ENCODE results near the gene RCAN1. TPM values are rescaled to one million over a fixed set of nuclear protein-coding genes. Genes with fewer than 3 reads are reported as not detected.

The RCAN1 gene
- total and polyA plus RNA-seq, 4 donors = 26.7 to 67.9 (median 46.7) TPM

- TF ChIP-seq RAD21 (IDR thresholded peaks at IDR 0.05) (no peak), YY1 (IDR thresholded peaks at IDR 0.05) (no peak), RXRA (IDR thresholded peaks at IDR 0.05) (no peak), GABPA (IDR thresholded peaks at IDR 0.05 in 1 of 2, conservative IDR thresholded peaks at IDR 0.05 in 1 of 2) (no peak), HNF4G (IDR thresholded peaks at IDR 0.05) (no peak), FOXA2 (IDR thresholded peaks at IDR 0.05) (no peak), HNF4A (conservative IDR thresholded peaks at IDR 0.05) (no peak), SP1 (IDR thresholded peaks at IDR 0.05) (no peak), REST (IDR thresholded peaks at IDR 0.05) (no peak), ZBTB33 (IDR thresholded peaks at IDR 0.05) (no peak), NR2F2 (IDR thresholded peaks at IDR 0.05) (no peak), TAF1 (conservative IDR thresholded peaks at IDR 0.05) (no peak), FOXA1 (IDR thresholded peaks at IDR 0.05) (no peak), EGR1 (IDR thresholded peaks at IDR 0.05; ENCODE audit: low read depth in 2 of 2) (no peak), JUND (IDR thresholded peaks at IDR 0.05) (no peak)
- TF ChIP-seq, protein P1, sequence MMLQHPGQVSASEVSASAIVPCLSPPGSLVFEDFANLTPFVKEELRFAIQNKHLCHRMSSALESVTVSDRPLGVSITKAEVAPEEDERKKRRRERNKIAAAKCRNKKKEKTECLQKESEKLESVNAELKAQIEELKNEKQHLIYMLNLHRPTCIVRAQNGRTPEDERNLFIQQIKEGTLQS (IDR thresholded peaks at IDR 0.05) = no peak
- TF ChIP-seq, protein P2, sequence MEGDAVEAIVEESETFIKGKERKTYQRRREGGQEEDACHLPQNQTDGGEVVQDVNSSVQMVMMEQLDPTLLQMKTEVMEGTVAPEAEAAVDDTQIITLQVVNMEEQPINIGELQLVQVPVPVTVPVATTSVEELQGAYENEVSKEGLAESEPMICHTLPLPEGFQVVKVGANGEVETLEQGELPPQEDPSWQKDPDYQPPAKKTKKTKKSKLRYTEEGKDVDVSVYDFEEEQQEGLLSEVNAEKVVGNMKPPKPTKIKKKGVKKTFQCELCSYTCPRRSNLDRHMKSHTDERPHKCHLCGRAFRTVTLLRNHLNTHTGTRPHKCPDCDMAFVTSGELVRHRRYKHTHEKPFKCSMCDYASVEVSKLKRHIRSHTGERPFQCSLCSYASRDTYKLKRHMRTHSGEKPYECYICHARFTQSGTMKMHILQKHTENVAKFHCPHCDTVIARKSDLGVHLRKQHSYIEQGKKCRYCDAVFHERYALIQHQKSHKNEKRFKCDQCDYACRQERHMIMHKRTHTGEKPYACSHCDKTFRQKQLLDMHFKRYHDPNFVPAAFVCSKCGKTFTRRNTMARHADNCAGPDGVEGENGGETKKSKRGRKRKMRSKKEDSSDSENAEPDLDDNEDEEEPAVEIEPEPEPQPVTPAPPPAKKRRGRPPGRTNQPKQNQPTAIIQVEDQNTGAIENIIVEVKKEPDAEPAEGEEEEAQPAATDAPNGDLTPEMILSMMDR (IDR thresholded peaks at IDR 0.05; ENCODE audit: low read depth, low read length, missing input control) = no peak
- TF ChIP-seq, protein P3, sequence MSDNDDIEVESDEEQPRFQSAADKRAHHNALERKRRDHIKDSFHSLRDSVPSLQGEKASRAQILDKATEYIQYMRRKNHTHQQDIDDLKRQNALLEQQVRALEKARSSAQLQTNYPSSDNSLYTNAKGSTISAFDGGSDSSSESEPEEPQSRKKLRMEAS (IDR thresholded peaks at IDR 0.05) = no peak
- 79% methylated on average over 3 of the region's 3 CpGs for WGBS
- H3K27ac ChIP-seq (ENCODE audit: low read depth in 1 of 2, low read length in 2 of 2) = no peak overlapping the region
- no peaks in the 10 kb centered on the region for H3K27me3 ChIP-seq (ENCODE audit: control insufficient read depth in 4 of 4, insufficient read depth in 4 of 4, low read length in 3 of 4)
- no peak for DNase-seq (ENCODE audit: low spot score)
- no peaks in the 10 kb centered on the region for H3K9me3 ChIP-seq (ENCODE audit: control insufficient read depth in 4 of 4, low read length in 3 of 4)
- no peaks in the 10 kb centered on the region for H3K36me3 ChIP-seq (ENCODE audit: control insufficient read depth in 4 of 4, insufficient read depth in 3 of 4, low read depth in 1 of 4, low read length in 3 of 4)
- H3K9ac ChIP-seq (ENCODE audit: low read depth in 1 of 2, low read length in 2 of 2) = no peak overlapping the region
- H3K4me1 ChIP-seq (ENCODE audit: control insufficient read depth in 4 of 4, insufficient read depth in 4 of 4, low read length in 3 of 4) = peaks cover 0 to 5% (median 2%) of the 10 kb centered on the region in 4 donors
- no peak overlapping the region for H3K4me3 ChIP-seq (ENCODE audit: low read depth in 1 of 3, low read length in 3 of 3)
Observed at GRCh38 chr21:34533938-34534337, 81.0 kb downstream of the RCAN1 start.

Measured in liver (tissue), 9 donors.